GM12878 (cell line): ENCODE measurements around the gene CRB2. TPM values are rescaled to one million over a fixed set of nuclear protein-coding genes. Genes with fewer than 3 reads are reported as not detected.

ENCODE experiments used
- ATAC-seq: fragments of 200-7000 bp; cut with Tn5 transposase; 3 replicates; pipeline ENCODE4 v1.9.1; 2020; ENCODE audit warnings: mild to moderate bottlenecking, moderate library complexity
- BruUV-seq: library from RNA; stranded (reverse); fragments of 400-500 nt; replicated peaks from 2 replicates; lab custom pipeline; 2021; lab: Mats Ljungman, UMichigan
- CTCF ChIA-PET: fragments of 300-600 bp; sonication (Branson Sonifier 250); formaldehyde crosslinking; extraction: SDS; loops from one replicate; lab custom pipeline; 2021; ENCODE audit warnings: inconsistent platforms; lab: Yijun Ruan, JAX
- POLR2A ChIA-PET: fragments of 350-600 bp; formaldehyde crosslinking; extraction: SDS; loops from one replicate; lab custom pipeline; 2021; ENCODE audit warnings: inconsistent platforms; lab: Charles Lee
- RAD21 ChIA-PET: fragments of 300-600 bp; sonication (Branson Sonifier 250); formaldehyde crosslinking; loops from one replicate; lab custom pipeline; 2023; ENCODE audit warnings: antibody characterized with exemption; ENCODE audit not compliant: unreplicated experiment; lab: Charles Lee
- SMC1A ChIA-PET: fragments of 300-600 bp; sonication (Branson Sonifier 250); formaldehyde crosslinking; loops from one replicate; lab custom pipeline; 2023; ENCODE audit not compliant: unreplicated experiment, uncharacterized antibody; lab: Charles Lee
- DNase-seq: peaks from one replicate; pipeline ENCODE4 v3.0.0-alpha.2; 2011; ENCODE audit warnings: low read depth, low spot score
- FAIRE-seq: peaks from 3 replicates; lab custom pipeline; 2011; peaks lifted over from hg19 to GRCh38; lab: Jason Lieb, UNC
- H2AFZ ChIP-seq: 2 replicates; pipeline ENCODE4 v1.6.0; 2011; ENCODE audit warnings: low read depth, low read length, control low read depth; ENCODE audit not compliant: control insufficient read depth
- H3K27ac ChIP-seq: 2 replicates; pipeline ENCODE4 v1.5.1; 2011; ENCODE audit warnings: control low read depth; ENCODE audit not compliant: control insufficient read depth, insufficient read depth
- H3K27me3 ChIP-seq, 2 experiments: replicated peaks in 1 of 2; 2 replicates each; pipeline versions ENCODE4 v1.6.0 to v1.6.1; 2011; ENCODE audit warnings: low read length in 1 of 2; ENCODE audit not compliant: control insufficient read depth in 2 of 2, insufficient read depth in 2 of 2
- H3K36me3 ChIP-seq, 2 experiments: 2 replicates each; pipeline ENCODE4 v1.5.1; 2011; ENCODE audit warnings: low read length in 1 of 2; ENCODE audit not compliant: control insufficient read depth in 2 of 2, insufficient read depth in 2 of 2
- H3K4me1 ChIP-seq: 2 replicates; pipeline ENCODE4 v1.6.1; 2011; ENCODE audit warnings: mild to moderate bottlenecking, low read length, moderate library complexity, mixed read lengths; ENCODE audit not compliant: control insufficient read depth, insufficient read depth
- H3K4me2 ChIP-seq: 2 replicates; pipeline ENCODE4 v1.6.0; 2011; ENCODE audit warnings: control low read depth; ENCODE audit not compliant: control insufficient read depth, insufficient read depth
- H3K4me3 ChIP-seq: fragments of 200-600 bp; sonication (generic); 2 replicates; pipeline ENCODE4 v1.5.1; 2016
- H3K79me2 ChIP-seq: 2 replicates; pipeline ENCODE4 v1.6.0; 2011; ENCODE audit warnings: low read length; ENCODE audit not compliant: control insufficient read depth, insufficient read depth
- H3K9ac ChIP-seq: 2 replicates; pipeline ENCODE4 v1.8.0; 2011; ENCODE audit warnings: low read length, control low read depth, mixed read lengths; ENCODE audit not compliant: control insufficient read depth, insufficient read depth
- H3K9me3 ChIP-seq: replicated peaks from 3 replicates; pipeline ENCODE4 v1.5.1; 2011; ENCODE audit warnings: mild to moderate bottlenecking, low read length; ENCODE audit not compliant: control insufficient read depth, insufficient read depth
- H4K20me1 ChIP-seq: 2 replicates; pipeline ENCODE4 v1.6.0; 2011; ENCODE audit not compliant: control insufficient read depth, insufficient read depth
- CBFB ChIP-seq: IDR thresholded peaks from 2 replicates; pipeline ENCODE4 v1.6.1; 2016; ENCODE audit warnings: antibody characterized with exemption, low read depth
- CREM ChIP-seq: IDR thresholded peaks from 2 replicates; pipeline ENCODE4 v1.6.1; 2014; ENCODE audit warnings: antibody characterized with exemption, low read depth
- DPF2 ChIP-seq: fragments of 450-650 bp; IDR thresholded peaks from 2 replicates; pipeline ENCODE4 v1.6.1; 2017; ENCODE audit warnings: mild to moderate bottlenecking
- NBN ChIP-seq: fragments of 450-650 bp; IDR thresholded peaks from 2 replicates; pipeline ENCODE4 v1.6.1; 2016
- TCF7 ChIP-seq: IDR thresholded peaks from 2 replicates; pipeline ENCODE4 v1.6.1; 2014; ENCODE audit warnings: antibody characterized with exemption, borderline replicate concordance
- WGBS: methylation state at CpG from one replicate; pipeline ENCODE4 v1.1.6; 2016; ENCODE audit warnings: low lambda C conversion rate; ENCODE audit not compliant: insufficient replicate concordance, insufficient coverage; ENCODE audit errors: missing lambda C conversion rate; 5-methylcytosine and 5-hydroxymethylcytosine counted together
- in situ Hi-C: fragments of 300-500 bp; cut with MboI; formaldehyde crosslinking; loops from 9 replicates; pipeline ENCODE4 v1.14.3; 2018; ENCODE audit warnings: mixed read lengths
- intact Hi-C: fragments of 100-400 bp; cut with micrococcal nuclease; formaldehyde crosslinking; loops from one replicate; pipeline ENCODE4 v1.14.2; 2022; ENCODE audit not compliant: unreplicated experiment
- polyA plus RNA-seq, 11 experiments: library from polyadenylated mRNA; depleted of rRNA in 4 of 11; unstranded in 6 of 11; stranded (reverse) in 5 of 11; fragments of >200 nt; fragmentation: Nextera tagmentation in 4 of 11; fragmentation: Illumina TruSeq in 1 of 11; extraction: Ambion mirVana in 4 of 11; extraction: Trizol in 1 of 11; gene quantifications; 1 replicate in 1 of 11; 2 replicates in 10 of 11; pipeline versions ENCODE4 v1.2.1 to v1.2.3, GENCODE V29; 2011 to 2016; ENCODE audit warnings: inconsistent platforms in 2 of 11, missing spikeins in 2 of 11, low read depth in 1 of 11
- total RNA-seq, 4 experiments: library from RNA; depleted of rRNA in 3 of 4; stranded (reverse); fragments of >200 nt in 3 of 4; fragmentation: Illumina TruSeq in 1 of 4; extraction: Trizol in 1 of 4; gene quantifications; 2 replicates each; pipeline versions ENCODE4 v1.2.1 to v1.2.3, GENCODE V29; 2013 to 2021
- TF ChIP-seq, protein P1 (sequence below): fragments of 150-350 bp; IDR thresholded peaks from 2 replicates; pipeline ENCODE4 v1.6.1; 2016; ENCODE audit warnings: low read depth, low read length
- TF ChIP-seq, protein P2 (sequence below): fragments of 450-650 bp; IDR thresholded peaks from 2 replicates; pipeline ENCODE4 v1.6.1; 2017; ENCODE audit warnings: mild to moderate bottlenecking
- TF ChIP-seq, protein P3 (sequence below): fragments of 450-650 bp; IDR thresholded peaks from 2 replicates; pipeline ENCODE4 v1.6.1; 2017; ENCODE audit warnings: mild to moderate bottlenecking, moderate library complexity

Gene CRB2
- total and polyA plus RNA-seq, 10 of the 15 experiments (the other 5 are each of a cell fraction or from before 2014, with no cell fraction given), result 0.01 to 0.80 (median 0.23) TPM; not detected in 3

DNA sequence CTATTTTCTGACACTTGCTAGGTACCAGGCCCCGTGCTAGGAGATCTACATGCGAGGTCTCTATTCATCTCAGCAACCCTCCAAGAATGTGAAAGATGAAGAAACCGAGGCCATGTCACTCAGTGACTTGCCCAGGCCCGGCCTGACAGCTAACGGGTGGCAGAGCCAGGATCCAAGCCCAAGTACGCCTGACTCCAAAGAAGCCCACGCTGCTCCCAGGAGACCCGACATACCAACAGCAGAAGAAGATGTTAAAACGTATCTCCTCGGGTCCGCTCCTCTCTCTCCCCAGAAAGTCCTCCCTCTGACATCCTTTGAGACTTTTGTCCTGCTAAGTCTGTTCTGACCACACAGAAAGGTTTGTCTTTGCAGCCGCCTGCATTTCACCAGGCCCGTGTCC lies 65.2 kb downstream of the CRB2 start (continued):
- TF ChIP-seq, protein P1, sequence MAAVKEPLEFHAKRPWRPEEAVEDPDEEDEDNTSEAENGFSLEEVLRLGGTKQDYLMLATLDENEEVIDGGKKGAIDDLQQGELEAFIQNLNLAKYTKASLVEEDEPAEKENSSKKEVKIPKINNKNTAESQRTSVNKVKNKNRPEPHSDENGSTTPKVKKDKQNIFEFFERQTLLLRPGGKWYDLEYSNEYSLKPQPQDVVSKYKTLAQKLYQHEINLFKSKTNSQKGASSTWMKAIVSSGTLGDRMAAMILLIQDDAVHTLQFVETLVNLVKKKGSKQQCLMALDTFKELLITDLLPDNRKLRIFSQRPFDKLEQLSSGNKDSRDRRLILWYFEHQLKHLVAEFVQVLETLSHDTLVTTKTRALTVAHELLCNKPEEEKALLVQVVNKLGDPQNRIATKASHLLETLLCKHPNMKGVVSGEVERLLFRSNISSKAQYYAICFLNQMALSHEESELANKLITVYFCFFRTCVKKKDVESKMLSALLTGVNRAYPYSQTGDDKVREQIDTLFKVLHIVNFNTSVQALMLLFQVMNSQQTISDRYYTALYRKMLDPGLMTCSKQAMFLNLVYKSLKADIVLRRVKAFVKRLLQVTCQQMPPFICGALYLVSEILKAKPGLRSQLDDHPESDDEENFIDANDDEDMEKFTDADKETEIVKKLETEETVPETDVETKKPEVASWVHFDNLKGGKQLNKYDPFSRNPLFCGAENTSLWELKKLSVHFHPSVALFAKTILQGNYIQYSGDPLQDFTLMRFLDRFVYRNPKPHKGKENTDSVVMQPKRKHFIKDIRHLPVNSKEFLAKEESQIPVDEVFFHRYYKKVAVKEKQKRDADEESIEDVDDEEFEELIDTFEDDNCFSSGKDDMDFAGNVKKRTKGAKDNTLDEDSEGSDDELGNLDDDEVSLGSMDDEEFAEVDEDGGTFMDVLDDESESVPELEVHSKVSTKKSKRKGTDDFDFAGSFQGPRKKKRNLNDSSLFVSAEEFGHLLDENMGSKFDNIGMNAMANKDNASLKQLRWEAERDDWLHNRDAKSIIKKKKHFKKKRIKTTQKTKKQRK, result no peak
- no peak for TF ChIP-seq CBFB

DNA sequence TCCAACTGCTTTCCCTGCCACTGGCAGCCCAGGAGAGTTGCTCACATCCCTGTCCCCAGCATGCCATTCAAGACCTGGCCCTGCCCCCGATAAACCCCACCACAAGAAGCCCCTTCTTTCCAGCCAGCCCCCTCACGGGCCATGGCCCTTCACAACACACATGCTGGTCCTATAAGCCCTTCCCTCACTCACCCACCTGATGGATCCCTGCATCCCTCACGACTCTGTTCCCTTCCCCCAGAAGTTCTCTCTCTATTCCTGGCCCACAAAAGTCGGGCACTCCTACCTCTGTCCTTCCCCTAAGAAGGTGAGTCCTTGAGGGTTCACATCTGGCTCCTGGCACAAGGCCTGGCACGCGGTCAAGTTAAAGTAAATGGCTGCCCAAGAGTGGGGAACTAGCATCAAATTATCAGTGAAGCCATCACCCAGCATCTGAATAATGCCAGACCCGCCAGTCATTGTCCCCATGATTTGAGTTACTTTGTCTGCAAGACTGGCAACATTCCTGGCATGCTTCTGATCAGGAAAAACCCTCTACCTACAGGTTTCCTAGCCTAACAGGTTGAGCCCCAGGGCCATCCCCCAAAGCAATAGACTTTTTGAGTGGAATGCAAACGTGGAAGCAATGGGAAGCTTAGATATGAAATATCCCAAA lies 65.9 kb downstream of the CRB2 start:
- Histone ChIP-seq H3K9me3 (no peaks in the 10 kb centered on the region), H3K4me2 (no peak overlapping the region)
- ChIA-PET RAD21 (no interaction called here), SMC1A (no interaction called here), CTCF (interaction anchor here (0.7 kb wide), 1 partner anchor 38 kb away, joined by 3 read pairs; no protein-coding TSS in a partner anchor)
- BruUV-seq, result no TSS peak
- TF ChIP-seq CREM (no peak), TCF7 (no peak), DPF2 (no peak), NBN (no peak)
- TF ChIP-seq, protein P2, sequence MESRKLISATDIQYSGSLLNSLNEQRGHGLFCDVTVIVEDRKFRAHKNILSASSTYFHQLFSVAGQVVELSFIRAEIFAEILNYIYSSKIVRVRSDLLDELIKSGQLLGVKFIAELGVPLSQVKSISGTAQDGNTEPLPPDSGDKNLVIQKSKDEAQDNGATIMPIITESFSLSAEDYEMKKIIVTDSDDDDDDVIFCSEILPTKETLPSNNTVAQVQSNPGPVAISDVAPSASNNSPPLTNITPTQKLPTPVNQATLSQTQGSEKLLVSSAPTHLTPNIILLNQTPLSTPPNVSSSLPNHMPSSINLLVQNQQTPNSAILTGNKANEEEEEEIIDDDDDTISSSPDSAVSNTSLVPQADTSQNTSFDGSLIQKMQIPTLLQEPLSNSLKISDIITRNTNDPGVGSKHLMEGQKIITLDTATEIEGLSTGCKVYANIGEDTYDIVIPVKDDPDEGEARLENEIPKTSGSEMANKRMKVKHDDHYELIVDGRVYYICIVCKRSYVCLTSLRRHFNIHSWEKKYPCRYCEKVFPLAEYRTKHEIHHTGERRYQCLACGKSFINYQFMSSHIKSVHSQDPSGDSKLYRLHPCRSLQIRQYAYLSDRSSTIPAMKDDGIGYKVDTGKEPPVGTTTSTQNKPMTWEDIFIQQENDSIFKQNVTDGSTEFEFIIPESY, result no peak
- TF ChIP-seq, protein P3, sequence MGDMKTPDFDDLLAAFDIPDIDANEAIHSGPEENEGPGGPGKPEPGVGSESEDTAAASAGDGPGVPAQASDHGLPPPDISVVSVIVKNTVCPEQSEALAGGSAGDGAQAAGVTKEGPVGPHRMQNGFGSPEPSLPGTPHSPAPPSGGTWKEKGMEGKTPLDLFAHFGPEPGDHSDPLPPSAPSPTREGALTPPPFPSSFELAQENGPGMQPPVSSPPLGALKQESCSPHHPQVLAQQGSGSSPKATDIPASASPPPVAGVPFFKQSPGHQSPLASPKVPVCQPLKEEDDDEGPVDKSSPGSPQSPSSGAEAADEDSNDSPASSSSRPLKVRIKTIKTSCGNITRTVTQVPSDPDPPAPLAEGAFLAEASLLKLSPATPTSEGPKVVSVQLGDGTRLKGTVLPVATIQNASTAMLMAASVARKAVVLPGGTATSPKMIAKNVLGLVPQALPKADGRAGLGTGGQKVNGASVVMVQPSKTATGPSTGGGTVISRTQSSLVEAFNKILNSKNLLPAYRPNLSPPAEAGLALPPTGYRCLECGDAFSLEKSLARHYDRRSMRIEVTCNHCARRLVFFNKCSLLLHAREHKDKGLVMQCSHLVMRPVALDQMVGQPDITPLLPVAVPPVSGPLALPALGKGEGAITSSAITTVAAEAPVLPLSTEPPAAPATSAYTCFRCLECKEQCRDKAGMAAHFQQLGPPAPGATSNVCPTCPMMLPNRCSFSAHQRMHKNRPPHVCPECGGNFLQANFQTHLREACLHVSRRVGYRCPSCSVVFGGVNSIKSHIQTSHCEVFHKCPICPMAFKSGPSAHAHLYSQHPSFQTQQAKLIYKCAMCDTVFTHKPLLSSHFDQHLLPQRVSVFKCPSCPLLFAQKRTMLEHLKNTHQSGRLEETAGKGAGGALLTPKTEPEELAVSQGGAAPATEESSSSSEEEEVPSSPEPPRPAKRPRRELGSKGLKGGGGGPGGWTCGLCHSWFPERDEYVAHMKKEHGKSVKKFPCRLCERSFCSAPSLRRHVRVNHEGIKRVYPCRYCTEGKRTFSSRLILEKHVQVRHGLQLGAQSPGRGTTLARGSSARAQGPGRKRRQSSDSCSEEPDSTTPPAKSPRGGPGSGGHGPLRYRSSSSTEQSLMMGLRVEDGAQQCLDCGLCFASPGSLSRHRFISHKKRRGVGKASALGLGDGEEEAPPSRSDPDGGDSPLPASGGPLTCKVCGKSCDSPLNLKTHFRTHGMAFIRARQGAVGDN, result no peak
- TF ChIP-seq, all 136 proteins: peak for 0
- intact Hi-C loops (no loop called here), in situ Hi-C loops (no loop called here)
- H3K36me3 ChIP-seq, result peaks cover 4 to 5% of the 10 kb centered on the region in 2 experiments; a peak in 2 of 4 replicates
- H3K4me1 ChIP-seq, result peaks cover 9% of the 10 kb centered on the region
- H3K9ac ChIP-seq, result no peak overlapping the region
- no peaks in the 10 kb centered on the region for H4K20me1 ChIP-seq
- no peaks in the 10 kb centered on the region for H3K27me3 ChIP-seq
- H3K27ac ChIP-seq, result no peak overlapping the region
- DNase-seq (no peak), ATAC-seq (no peak), FAIRE-seq (no peak)
- WGBS, result 71% methylated on average over 8 of the region's 8 CpGs
- H3K4me3 ChIP-seq, result no peak overlapping the region
- POLR2A ChIA-PET, result no interaction called here
- no peaks in the 10 kb centered on the region for H3K79me2 ChIP-seq
- H2AFZ ChIP-seq, result no peak overlapping the region
